ENCODE results near the gene BRMS1. TPM values are rescaled to one million over a fixed set of nuclear protein-coding genes. Genes with fewer than 3 reads are reported as not detected.
"Not testable (repeated sequence)": the region's sequence is repeated elsewhere in the genome, so short reads cannot be mapped to it uniquely, and the experiment has no call there.

The BRMS1 gene
- total RNA-seq, 2 donors from 2014 or later: 55.7 to 71.3 TPM

- no peaks in the 10 kb centered on the region for H3K36me3 ChIP-seq
- intact Hi-C loops (cut with DNase I): no loop called here
- no peaks in the 10 kb centered on the region for H3K27me3 ChIP-seq (replicated peaks; ENCODE audit: insufficient read depth)
- no peaks in the 10 kb centered on the region for H3K4me1 ChIP-seq (replicated peaks)
- no peak for TF ChIP-seq POLR2A (IDR thresholded peaks at IDR 0.05)
- TF ChIP-seq POLR2AphosphoS5 (IDR thresholded peaks at IDR 0.05): no peak
- TF ChIP-seq CTCF (IDR thresholded peaks at IDR 0.05): no peak
- no peak overlapping the region for H3K27ac ChIP-seq
- no peaks in the 10 kb centered on the region for H3K9me3 ChIP-seq
- no peak for DNase-seq (ENCODE audit: low spot score)
- 85% methylated on average over 9 of the region's 9 CpGs for WGBS
- H3K4me3 ChIP-seq: no peak overlapping the region
Measured at GRCh38 chr11:66362481-66363147, 17.7 kb upstream of the BRMS1 start.

- WGBS: 77% methylated on average over 6 of the region's 6 CpGs
- intact Hi-C loops (cut with DNase I): no loop called here
- DNase-seq (ENCODE audit: low spot score): no peak
- TF ChIP-seq POLR2AphosphoS5 (IDR thresholded peaks at IDR 0.05) (no peak), POLR2A (IDR thresholded peaks at IDR 0.05) (no peak), CTCF (IDR thresholded peaks at IDR 0.05) (no peak)
- H3K4me1 ChIP-seq (replicated peaks): no peaks in the 10 kb centered on the region
- no peaks in the 10 kb centered on the region for H3K36me3 ChIP-seq
- H3K4me3 ChIP-seq: no peak overlapping the region
- no peak overlapping the region for H3K27ac ChIP-seq
- no peaks in the 10 kb centered on the region for H3K9me3 ChIP-seq
- no peaks in the 10 kb centered on the region for H3K27me3 ChIP-seq (replicated peaks; ENCODE audit: insufficient read depth)
Measured at GRCh38 chr11:66361502-66361941, 16.6 kb upstream of the BRMS1 start.

GRCh38 chr11:66360406-66361073, 15.6 kb upstream of the BRMS1 start:
- no peaks in the 10 kb centered on the region for H3K36me3 ChIP-seq
- no peak overlapping the region for H3K4me3 ChIP-seq
- 91% methylated on average over 15 of the region's 15 CpGs for WGBS
- no peak overlapping the region for H3K27ac ChIP-seq
- TF ChIP-seq POLR2AphosphoS5 (IDR thresholded peaks at IDR 0.05): no peak
- no peak for TF ChIP-seq POLR2A (IDR thresholded peaks at IDR 0.05)
- TF ChIP-seq CTCF (IDR thresholded peaks at IDR 0.05): no peak
- H3K4me1 ChIP-seq (replicated peaks): no peaks in the 10 kb centered on the region
- no peaks in the 10 kb centered on the region for H3K9me3 ChIP-seq
- no peak for DNase-seq (ENCODE audit: low spot score)
- intact Hi-C loops (cut with DNase I): no loop called here
- no peaks in the 10 kb centered on the region for H3K27me3 ChIP-seq (replicated peaks; ENCODE audit: insufficient read depth)

- H3K9me3 ChIP-seq: no peaks in the 10 kb centered on the region
- no peak for DNase-seq (ENCODE audit: low spot score)
- no peak overlapping the region for H3K4me3 ChIP-seq
- H3K27me3 ChIP-seq (replicated peaks; ENCODE audit: insufficient read depth): no peaks in the 10 kb centered on the region
- TF ChIP-seq POLR2AphosphoS5 (IDR thresholded peaks at IDR 0.05) (no peak), POLR2A (IDR thresholded peaks at IDR 0.05) (no peak), CTCF (IDR thresholded peaks at IDR 0.05) (no peak)
- H3K36me3 ChIP-seq: no peaks in the 10 kb centered on the region
- no peaks in the 10 kb centered on the region for H3K4me1 ChIP-seq (replicated peaks)
- intact Hi-C loops (cut with DNase I): no loop called here
- 67% methylated on average over 3 of the region's 3 CpGs for WGBS
- no peak overlapping the region for H3K27ac ChIP-seq
Measured at GRCh38 chr11:66359662-66360087, 14.8 kb upstream of the BRMS1 start.

- intact Hi-C loops (cut with DNase I): not testable (repeated sequence)
- WGBS: 92% methylated on average over 8 of the region's 8 CpGs
Measured at GRCh38 chr11:66350560-66351235, 5.8 kb upstream of the BRMS1 start.

More at GRCh38 chr11:66350560-66351235, 5.8 kb upstream of the BRMS1 start:
- H3K27me3 ChIP-seq (replicated peaks; ENCODE audit: insufficient read depth); DNase-seq (ENCODE audit: low spot score); H3K4me3 ChIP-seq; H3K9me3 ChIP-seq; H3K27ac ChIP-seq; H3K36me3 ChIP-seq: not testable (repeated sequence)
- peaks cover 10% of the 10 kb centered on the region for H3K4me1 ChIP-seq (replicated peaks)
